ENCODE data around the gene LAMA3.

- TF ChIP-seq TBL1XR1 (IDR thresholded peaks at IDR 0.05; ENCODE audit: borderline replicate concordance, low read length, partially characterized antibody) (no peak), ZNF484 (CRISPR knock-in tag; IDR thresholded peaks at IDR 0.05; ENCODE audit: borderline replicate concordance, low read depth) (no peak), ZFP37 (CRISPR knock-in tag; IDR thresholded peaks at IDR 0.05; ENCODE audit: borderline replicate concordance) (no peak), PRDM10 (CRISPR knock-in tag; IDR thresholded peaks at IDR 0.05; ENCODE audit: low read depth) (no peak), POLR2A (IDR thresholded peaks at IDR 0.05; ENCODE audit: insufficient read depth in 1 of 2, low read depth in 2 of 2, low read length in 2 of 2) (no peak), NR1H2 (CRISPR knock-in tag; IDR thresholded peaks at IDR 0.05; ENCODE audit: borderline replicate concordance, low read depth) (no peak), RAD21 (CRISPR knock-in tag; IDR thresholded peaks at IDR 0.05) (no peak)
These were observed 232.5 kb downstream of the LAMA3 start for GRCh38 chr18:23921716-23922285.
